GM12864 (cell line): ENCODE measurements around the gene CACNA1D.
A peak's percentile ranks its signal among the peaks of the same experiment; 100 is the strongest.

Source experiments
- DNase-seq: peaks from one replicate; pipeline ENCODE4 v3.0.0-alpha.2; 2011; ENCODE audit warnings: low read depth
- H3K4me3 ChIP-seq: 2 replicates; pipeline ENCODE4 v1.5.1; 2011; ENCODE audit warnings: mild to moderate bottlenecking, low read depth, low read length, control low read depth
- CTCF ChIP-seq: IDR thresholded peaks from 2 replicates; pipeline ENCODE4 v1.5.1; 2011; ENCODE audit warnings: low read depth, mild to moderate bottlenecking, moderate library complexity, low read length, control low read depth, inconsistent platforms; ENCODE audit errors: missing control alignments

Gene CACNA1D

GRCh38 chr3:53765753-53766152 is 271.3 kb downstream of the CACNA1D start:
- TF ChIP-seq CTCF, result no peak
- no peak overlapping the region for H3K4me3 ChIP-seq
- no peak for DNase-seq

GRCh38 chr3:53766706-53767105 is 272.3 kb downstream of the CACNA1D start:
- no peak for DNase-seq
- no peak overlapping the region for H3K4me3 ChIP-seq
- no peak for TF ChIP-seq CTCF

GRCh38 chr3:53768478-53769459 is 274.4 kb downstream of the CACNA1D start:
- H3K4me3 ChIP-seq, result no peak overlapping the region
- no peak for TF ChIP-seq CTCF
- no peak for DNase-seq

- no peak for DNase-seq
- H3K4me3 ChIP-seq, result no peak overlapping the region
- TF ChIP-seq CTCF, result no peak
These were observed 278.2 kb downstream of the CACNA1D start for GRCh38 chr3:53772562-53772961.

- H3K4me3 ChIP-seq, result no peak overlapping the region
- DNase-seq, result no peak
- TF ChIP-seq CTCF, result no peak
These were observed 278.6 kb downstream of the CACNA1D start for GRCh38 chr3:53773021-53773436.

- TF ChIP-seq CTCF, result no peak
- H3K4me3 ChIP-seq, result no peak overlapping the region
- peak; percentile 61 for DNase-seq
These were observed 279.4 kb downstream of the CACNA1D start for GRCh38 chr3:53773611-53774368.
